Stomach (tissue), 4 donors: Measurements from ENCODE around the gene PIP5K1B.

Experiments used
- CTCF ChIP-seq, 7 experiments: fragments of 450-650 bp in 4 of 7; fragments of 200-600 bp in 3 of 7; sonication (generic) in 3 of 7; IDR thresholded peaks; one replicate each; pipeline ENCODE4 v1.5.1; 2016 to 2019; ENCODE audit warnings: antibody characterized with exemption in 7 of 7, control low read depth in 2 of 7, mild to moderate bottlenecking in 1 of 7
- EP300 ChIP-seq: sonication (generic); formaldehyde crosslinking; IDR thresholded peaks from one replicate; pipeline ENCODE4 v1.6.1; 2017; ENCODE audit warnings: antibody characterized with exemption
- POLR2A ChIP-seq, 4 donors: fragments of 450-650 bp; IDR thresholded peaks; one replicate each; pipeline ENCODE4 v1.6.1; 2016; ENCODE audit warnings: antibody characterized with exemption in 4 of 4, control low read depth in 2 of 4, mild to moderate bottlenecking in 1 of 4, moderate library complexity in 1 of 4
- POLR2AphosphoS5 ChIP-seq, 3 donors: sonication (generic); formaldehyde crosslinking; IDR thresholded peaks; one replicate each; pipeline ENCODE4 v1.6.1; 2016; ENCODE audit warnings: antibody characterized with exemption in 3 of 3

- TF ChIP-seq CTCF (IDR thresholded peaks at IDR 0.05) (peak in 5 of 7 experiments; percentile 90 to 99 (median 97)), POLR2AphosphoS5 (IDR thresholded peaks at IDR 0.05) (peak in 2 of 3 donors; percentile 44 to 72), EP300 (no peak), POLR2A (IDR thresholded peaks at IDR 0.05) (no peak)
Observed at GRCh38 chr9:69035438-69036308, 330.6 kb downstream of the PIP5K1B start, which contains the start of gene FXN.
